Measurements from ENCODE around the gene PFKM. TPM values are rescaled to one million over a fixed set of nuclear protein-coding genes. Genes with fewer than 3 reads are reported as not detected.

The PFKM gene
- total and polyA plus RNA-seq, 9 donors, result 43.0 to 133 (median 81.1) TPM

GRCh38 chr12:48157018-48157888, 38.1 kb downstream of the PFKM start, which contains the start of gene ASB8:
Gene ASB8 (minus strand): TSS chr12:48157515. CDS start chr12:48153496, 4,019 bp downstream.
- Histone ChIP-seq H3K36me3 (no peaks in the 10 kb centered on the region), H3K4me1 (ENCODE audit: insufficient read depth) (peaks cover 5% of the 10 kb centered on the region), H3K27ac (peak within 1 kb of the TSS; percentile 26 to 81), H3K27me3 (no peaks in the 10 kb centered on the region), H3K9me3 (no peaks in the 10 kb centered on the region), H3K4me3 (peak within 1 kb of the TSS; percentile 79)
- DNase-seq, result peak; percentile 98 to 100 (median 99)
- WGBS, 3 donors, result 0 to 1% (median 0%) methylated on average over 56 of the region's 56 CpGs
- TF ChIP-seq EP300 (IDR thresholded peaks at IDR 0.05) (no peak), CTCF (IDR thresholded peaks at IDR 0.05) (peak; percentile 30 to 82 (median 79))
- intact Hi-C loops (cut with DNase I), result loop anchor here in 2 of 4 donors (5.0 to 10.0 kb wide), 2 partner anchors 52 to 55 kb away; partner anchors contain the start of gene SENP1 (in 1 of the 2)

DNA sequence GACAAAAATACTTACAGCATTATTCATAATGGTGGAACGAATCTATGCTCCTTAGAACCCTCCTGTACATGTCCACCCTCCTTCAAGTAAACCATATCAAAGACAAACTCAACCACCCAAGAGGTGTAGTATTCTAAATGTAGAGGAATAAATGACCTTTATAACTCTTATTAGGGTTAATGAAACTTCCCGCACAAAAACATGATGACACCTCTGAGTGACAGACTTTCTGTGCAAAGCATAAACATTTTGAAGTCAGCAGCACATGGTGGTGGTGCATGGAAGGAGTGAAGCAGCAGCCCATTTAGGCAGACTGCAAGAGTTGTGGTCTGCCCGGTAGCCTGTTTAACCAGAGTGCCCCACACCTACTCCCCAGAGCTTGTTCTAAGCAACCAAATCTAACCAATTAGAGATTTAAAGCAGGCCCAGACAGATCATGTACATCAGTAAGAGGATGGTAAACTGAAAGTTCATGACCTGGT, 38.8 kb downstream of the PFKM start:
- peaks cover 5% of the 10 kb centered on the region for H3K4me1 ChIP-seq (ENCODE audit: insufficient read depth)
- no peaks in the 10 kb centered on the region for H3K27me3 ChIP-seq
- TF ChIP-seq EP300 (IDR thresholded peaks at IDR 0.05) (no peak), CTCF (IDR thresholded peaks at IDR 0.05) (no peak), POLR2A (IDR thresholded peaks at IDR 0.05) (no peak)
- H3K4me3 ChIP-seq, result peak overlapping the region; percentile 79
- H3K36me3 ChIP-seq, result no peaks in the 10 kb centered on the region
- intact Hi-C loops (cut with DNase I), result loop anchor here in 2 of 4 donors (5.0 to 10.0 kb wide), 2 partner anchors 53 to 56 kb away; partner anchors contain the start of gene SENP1 (in 1 of the 2)
- WGBS, 3 donors, result 64 to 67% (median 64%) methylated on average over 3 of the region's 3 CpGs
- DNase-seq, result no peak
- no peaks in the 10 kb centered on the region for H3K9me3 ChIP-seq
- peak overlapping the region in 1 of 2 donors; percentile 81 for H3K27ac ChIP-seq

- WGBS, 3 donors, result 90 to 93% (median 92%) methylated on average over 5 of the region's 5 CpGs
- H3K4me1 ChIP-seq (ENCODE audit: insufficient read depth), result peaks cover 5% of the 10 kb centered on the region
- no peak overlapping the region for H3K4me3 ChIP-seq
- no peaks in the 10 kb centered on the region for H3K36me3 ChIP-seq
- no peaks in the 10 kb centered on the region for H3K9me3 ChIP-seq
- no peak overlapping the region for H3K27ac ChIP-seq
- DNase-seq, result no peak
- TF ChIP-seq CTCF (IDR thresholded peaks at IDR 0.05), result no peak
- no peak for TF ChIP-seq POLR2A (IDR thresholded peaks at IDR 0.05)
- no peak for TF ChIP-seq EP300 (IDR thresholded peaks at IDR 0.05)
- no peaks in the 10 kb centered on the region for H3K27me3 ChIP-seq
- intact Hi-C loops (cut with DNase I), result loop anchor here in 3 of 4 donors (10.0 kb wide), 1 partner anchor 75 kb away; no protein-coding TSS in a partner anchor
Measured at GRCh38 chr12:48160046-48160445, 40.9 kb downstream of the PFKM start.

DNA sequence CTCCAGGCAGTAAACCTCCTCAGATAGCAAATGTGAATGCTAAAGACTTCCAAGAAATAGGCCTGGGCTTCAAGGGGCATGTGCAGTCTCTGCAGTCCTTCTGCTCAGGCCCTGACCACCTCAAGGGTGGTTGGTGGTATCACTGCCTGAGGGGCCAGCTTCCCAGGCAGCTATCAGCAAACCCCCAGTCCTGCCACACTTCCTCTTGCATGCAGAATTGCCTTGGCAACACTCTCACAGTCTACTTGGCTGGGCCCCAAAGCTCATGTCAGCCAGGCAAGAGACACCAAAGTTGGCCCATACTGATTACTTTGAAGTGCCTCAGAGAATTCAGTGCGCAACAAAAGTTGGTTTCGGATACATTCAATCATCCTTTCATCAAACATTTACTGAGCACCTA, 41.6 kb downstream of the PFKM start:
- Histone ChIP-seq H3K27me3 (no peaks in the 10 kb centered on the region), H3K4me3 (no peak overlapping the region), H3K4me1 (ENCODE audit: insufficient read depth) (peaks cover 3% of the 10 kb centered on the region), H3K36me3 (no peaks in the 10 kb centered on the region), H3K27ac (no peak overlapping the region), H3K9me3 (no peaks in the 10 kb centered on the region)
- WGBS, 3 donors, result 89 to 95% (median 92%) methylated on average over 2 of the region's 2 CpGs
- intact Hi-C loops (cut with DNase I), result loop anchor here in 3 of 4 donors (10.0 kb wide), 1 partner anchor 76 kb away; no protein-coding TSS in a partner anchor
- DNase-seq, result no peak
- TF ChIP-seq CTCF (IDR thresholded peaks at IDR 0.05) (no peak), POLR2A (IDR thresholded peaks at IDR 0.05) (no peak), EP300 (IDR thresholded peaks at IDR 0.05) (no peak)

All from ovary (tissue), 9 donors.